GM18873 (cell line): ENCODE data around the gene SLC29A4.
"Not testable (repeated sequence)": the region's sequence is repeated elsewhere in the genome, so short reads cannot be mapped to it uniquely, and the experiment has no call there.

Source experiments
- ATAC-seq: cut with Tn5 transposase; IDR thresholded peaks from one replicate; pipeline ENCODE4 v1.9.1; 2021; ENCODE audit warnings: mild to moderate bottlenecking, moderate library complexity, moderate number of reproducible peaks; ENCODE audit not compliant: unreplicated experiment, low FRiP score

SLC29A4 gene

GRCh38 chr7:5294169-5294987 is 11.6 kb downstream of the SLC29A4 start:
- ATAC-seq: no peak

GRCh38 chr7:5295039-5296014 is 12.6 kb downstream of the SLC29A4 start:
- ATAC-seq: no peak

- ATAC-seq: no peak
These were observed 13.4 kb downstream of the SLC29A4 start for GRCh38 chr7:5296015-5296610.

- ATAC-seq: no peak
These were observed 14.0 kb downstream of the SLC29A4 start for GRCh38 chr7:5296611-5297226.

- ATAC-seq: no peak
These were observed 17.6 kb downstream of the SLC29A4 start for GRCh38 chr7:5300366-5300765.

- ATAC-seq: no peak
These were observed 19.8 kb downstream of the SLC29A4 start for GRCh38 chr7:5302577-5302976.

GRCh38 chr7:5303061-5303460 is 20.3 kb downstream of the SLC29A4 start:
- no peak for ATAC-seq

GRCh38 chr7:5303591-5304505 is 21.1 kb downstream of the SLC29A4 start:
- ATAC-seq: no peak

GRCh38 chr7:5305050-5305449 is 22.3 kb downstream of the SLC29A4 start:
- ATAC-seq: not testable (repeated sequence)

- ATAC-seq: not testable (repeated sequence)
These were observed 24.7 kb downstream of the SLC29A4 start for GRCh38 chr7:5307221-5308142.

GRCh38 chr7:5309146-5309545 is 26.4 kb downstream of the SLC29A4 start:
- ATAC-seq: no peak

- no peak for ATAC-seq
These were observed 28.2 kb downstream of the SLC29A4 start for GRCh38 chr7:5310822-5311405.

GRCh38 chr7:5312276-5313070 is 29.7 kb downstream of the SLC29A4 start:
- not testable (repeated sequence) for ATAC-seq

- not testable (repeated sequence) for ATAC-seq
These were observed 30.5 kb downstream of the SLC29A4 start for GRCh38 chr7:5313076-5313885.

GRCh38 chr7:5314864-5315263 is 32.1 kb downstream of the SLC29A4 start:
- no peak for ATAC-seq

GRCh38 chr7:5315761-5316160 is 33.0 kb downstream of the SLC29A4 start:
- no peak for ATAC-seq
